Stimulated activated naive CD8-positive, alpha-beta T cell treated with anti-CD3 and anti-CD28 coated beads, Interleukin-15, Interleukin-2, amounts not matched to agents 100 ng/mL and 50 ng/mL, for 24 hours (primary cell): Measurements from ENCODE around the gene COL13A1.

Experiments
- H3K27ac Mint-ChIP-seq: one replicate; pipeline ENCODE4 v1.8.0; 2021; ENCODE audit warnings: mild to moderate bottlenecking, mixed read lengths
- H3K27me3 Mint-ChIP-seq: one replicate; pipeline ENCODE4 v1.8.0; 2021; ENCODE audit warnings: mixed read lengths
- H3K36me3 Mint-ChIP-seq: one replicate; pipeline ENCODE4 v1.8.0; 2021; ENCODE audit warnings: low read depth, mixed read lengths
- H3K4me1 Mint-ChIP-seq: one replicate; pipeline ENCODE4 v1.8.0; 2021; ENCODE audit warnings: low read depth, mixed read lengths
- H3K4me3 Mint-ChIP-seq: one replicate; pipeline ENCODE4 v1.8.0; 2021; ENCODE audit warnings: mild to moderate bottlenecking, mixed read lengths
- H3K9me3 Mint-ChIP-seq: one replicate; pipeline ENCODE4 v1.8.0; 2021; ENCODE audit warnings: mixed read lengths

Gene COL13A1

DNA sequence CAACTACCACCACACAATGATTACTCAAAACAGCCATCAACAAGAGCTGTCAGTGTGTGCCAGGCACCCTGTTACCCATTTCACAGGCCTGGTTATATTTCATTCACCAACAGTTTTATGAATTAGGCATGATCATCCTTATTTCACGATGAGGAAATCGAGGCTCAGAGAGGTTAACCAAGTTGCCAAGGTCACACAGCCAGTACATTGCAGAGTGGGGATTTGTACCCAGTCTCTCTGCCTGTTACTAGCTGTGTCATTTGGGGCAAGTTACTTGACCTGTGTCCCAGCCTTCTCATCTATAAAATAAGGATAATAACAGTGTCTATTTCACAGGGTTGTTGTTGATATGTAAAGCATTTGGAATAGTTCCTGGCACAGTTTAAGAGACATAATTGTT is 97.2 kb downstream of the COL13A1 start:
- Mint-ChIP-seq H3K27me3 (no peaks in the 10 kb centered on the region), H3K27ac (no peak overlapping the region), H3K4me3 (no peak overlapping the region), H3K4me1 (no peaks in the 10 kb centered on the region), H3K36me3 (no peaks in the 10 kb centered on the region), H3K9me3 (no peaks in the 10 kb centered on the region)

GRCh38 chr10:69899727-69900595 is 98.3 kb downstream of the COL13A1 start:
- Mint-ChIP-seq H3K4me1 (no peaks in the 10 kb centered on the region), H3K27ac (no peak overlapping the region), H3K9me3 (no peaks in the 10 kb centered on the region), H3K4me3 (no peak overlapping the region), H3K36me3 (no peaks in the 10 kb centered on the region), H3K27me3 (no peaks in the 10 kb centered on the region)

DNA sequence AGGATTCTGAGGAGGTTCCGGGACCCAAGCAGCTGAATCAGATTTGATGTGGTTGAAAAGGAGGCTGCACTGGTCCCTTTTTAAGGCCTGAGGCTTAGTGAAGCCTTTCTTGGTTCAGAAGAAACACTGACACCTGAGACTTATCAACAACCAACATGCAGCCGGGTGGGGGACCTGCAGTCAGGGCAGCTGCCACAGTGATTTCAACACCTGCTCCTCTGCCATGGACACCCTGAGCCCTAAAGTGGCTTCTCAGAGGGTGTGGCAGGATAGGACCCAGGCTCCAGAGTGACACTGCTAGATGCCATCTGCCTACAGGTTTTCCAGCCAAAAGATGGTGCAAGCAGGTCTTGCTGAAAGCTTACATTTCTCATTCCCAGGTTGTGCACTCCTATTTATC is 99.3 kb downstream of the COL13A1 start:
- Mint-ChIP-seq H3K9me3 (no peaks in the 10 kb centered on the region), H3K27ac (no peak overlapping the region), H3K36me3 (no peaks in the 10 kb centered on the region), H3K4me3 (no peak overlapping the region), H3K27me3 (no peaks in the 10 kb centered on the region), H3K4me1 (no peaks in the 10 kb centered on the region)

DNA sequence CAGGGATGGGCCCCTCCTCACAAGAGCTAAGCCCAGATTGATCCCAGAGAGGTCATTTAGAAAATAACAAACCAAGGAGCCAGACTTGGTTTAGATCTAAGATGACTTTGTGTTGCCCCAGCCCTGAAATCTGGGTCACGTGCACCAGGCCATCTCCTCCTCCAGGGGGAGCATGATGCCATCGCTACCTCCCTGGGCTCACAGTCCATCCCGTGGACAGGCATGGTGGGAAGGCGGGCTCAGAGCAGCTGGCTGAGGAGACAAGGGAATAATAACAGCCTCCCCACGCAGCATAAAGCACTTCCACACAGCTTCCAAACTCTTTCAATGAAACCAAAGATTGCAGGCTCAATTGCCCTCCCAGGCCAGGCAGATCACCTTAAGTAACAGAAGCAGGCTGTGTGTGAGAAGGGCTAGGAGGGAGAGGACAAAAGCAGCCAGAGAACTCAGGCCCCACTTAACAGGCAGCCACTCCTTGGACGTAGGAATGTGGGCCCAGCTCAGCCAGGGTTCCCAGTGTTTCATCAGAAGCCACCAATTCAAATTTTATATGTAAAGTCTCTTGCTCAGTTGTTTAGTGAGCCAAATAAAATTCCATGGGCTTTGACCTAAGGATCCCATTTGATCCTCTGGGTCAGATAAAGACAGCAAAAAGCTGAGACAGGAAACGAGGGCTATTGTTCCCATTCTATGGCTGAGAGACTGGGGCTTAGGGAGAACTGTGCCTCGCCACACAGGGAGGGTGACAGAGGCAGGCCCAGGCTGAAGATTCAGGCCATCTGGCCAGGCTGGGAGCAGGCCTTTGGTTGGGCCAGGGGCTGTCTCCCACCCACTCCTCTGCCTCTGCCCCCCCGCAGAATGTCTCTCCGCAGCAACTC is 100.2 kb downstream of the COL13A1 start:
- no peaks in the 10 kb centered on the region for H3K4me1 Mint-ChIP-seq
- no peaks in the 10 kb centered on the region for H3K9me3 Mint-ChIP-seq
- no peak overlapping the region for H3K4me3 Mint-ChIP-seq
- H3K27me3 Mint-ChIP-seq, result no peaks in the 10 kb centered on the region
- no peaks in the 10 kb centered on the region for H3K36me3 Mint-ChIP-seq
- H3K27ac Mint-ChIP-seq, result no peak overlapping the region

GRCh38 chr10:69902835-69903535 is 101.3 kb downstream of the COL13A1 start:
- Mint-ChIP-seq H3K4me1 (no peaks in the 10 kb centered on the region), H3K4me3 (no peak overlapping the region), H3K27me3 (no peaks in the 10 kb centered on the region), H3K27ac (no peak overlapping the region), H3K9me3 (no peaks in the 10 kb centered on the region), H3K36me3 (no peaks in the 10 kb centered on the region)

- Mint-ChIP-seq H3K9me3 (no peaks in the 10 kb centered on the region), H3K4me3 (no peak overlapping the region), H3K36me3 (no peaks in the 10 kb centered on the region), H3K27ac (no peak overlapping the region), H3K27me3 (no peaks in the 10 kb centered on the region), H3K4me1 (no peaks in the 10 kb centered on the region)
These were observed 102.8 kb downstream of the COL13A1 start for GRCh38 chr10:69904533-69904932.

DNA sequence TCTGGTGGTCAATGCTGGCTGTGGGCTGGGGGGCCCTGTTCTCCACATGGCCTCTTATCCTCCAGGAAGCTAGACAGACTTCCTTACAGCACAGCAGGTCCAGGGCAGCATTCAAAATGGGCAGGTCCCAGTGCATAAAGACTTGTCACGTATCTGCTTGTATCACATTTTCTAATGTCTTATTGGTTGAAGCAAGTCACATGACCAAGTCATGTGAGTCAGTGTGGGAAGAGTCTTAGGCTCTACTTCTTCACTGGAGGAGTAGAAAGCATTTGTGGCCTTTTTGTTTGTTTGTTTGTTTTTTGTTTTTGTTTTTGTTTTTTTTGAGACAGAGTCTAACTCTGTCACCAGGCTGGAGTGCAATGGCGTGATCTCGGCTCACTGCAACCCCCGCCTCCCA is 104.7 kb downstream of the COL13A1 start:
- no peaks in the 10 kb centered on the region for H3K27me3 Mint-ChIP-seq
- H3K4me3 Mint-ChIP-seq, result no peak overlapping the region
- no peak overlapping the region for H3K27ac Mint-ChIP-seq
- no peaks in the 10 kb centered on the region for H3K9me3 Mint-ChIP-seq
- H3K36me3 Mint-ChIP-seq, result no peaks in the 10 kb centered on the region
- H3K4me1 Mint-ChIP-seq, result no peaks in the 10 kb centered on the region

GRCh38 chr10:69907517-69907916 is 105.8 kb downstream of the COL13A1 start:
- H3K4me3 Mint-ChIP-seq, result no peak overlapping the region
- H3K27me3 Mint-ChIP-seq, result no peaks in the 10 kb centered on the region
- no peaks in the 10 kb centered on the region for H3K36me3 Mint-ChIP-seq
- no peaks in the 10 kb centered on the region for H3K9me3 Mint-ChIP-seq
- no peak overlapping the region for H3K27ac Mint-ChIP-seq
- no peaks in the 10 kb centered on the region for H3K4me1 Mint-ChIP-seq

DNA sequence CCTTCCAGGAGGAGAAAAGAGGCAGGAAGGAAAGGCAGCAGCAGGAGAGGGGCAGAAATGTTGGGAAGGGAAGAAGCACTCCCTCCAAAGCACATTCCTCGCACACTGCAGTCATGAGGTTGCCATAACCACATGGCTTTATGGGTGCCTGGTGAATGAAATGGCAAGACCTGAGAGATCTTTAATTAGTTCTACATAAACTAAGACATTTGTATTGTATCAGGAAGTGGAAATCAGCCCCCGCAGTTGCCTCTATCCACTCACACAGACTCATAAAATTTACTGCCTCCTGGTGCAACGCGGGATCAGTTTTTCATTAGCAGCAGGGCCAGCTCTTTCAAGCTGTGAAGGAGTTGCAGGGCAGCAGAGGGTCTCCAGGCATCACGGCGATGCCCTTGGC is 106.4 kb downstream of the COL13A1 start:
- Mint-ChIP-seq H3K9me3 (no peaks in the 10 kb centered on the region), H3K36me3 (no peaks in the 10 kb centered on the region), H3K27me3 (no peaks in the 10 kb centered on the region), H3K4me3 (no peak overlapping the region), H3K27ac (no peak overlapping the region), H3K4me1 (no peaks in the 10 kb centered on the region)

- no peaks in the 10 kb centered on the region for H3K4me1 Mint-ChIP-seq
- H3K36me3 Mint-ChIP-seq, result no peaks in the 10 kb centered on the region
- no peaks in the 10 kb centered on the region for H3K9me3 Mint-ChIP-seq
- no peaks in the 10 kb centered on the region for H3K27me3 Mint-ChIP-seq
- no peak overlapping the region for H3K27ac Mint-ChIP-seq
- no peak overlapping the region for H3K4me3 Mint-ChIP-seq
These were observed 108.9 kb downstream of the COL13A1 start for GRCh38 chr10:69910561-69910960.

DNA sequence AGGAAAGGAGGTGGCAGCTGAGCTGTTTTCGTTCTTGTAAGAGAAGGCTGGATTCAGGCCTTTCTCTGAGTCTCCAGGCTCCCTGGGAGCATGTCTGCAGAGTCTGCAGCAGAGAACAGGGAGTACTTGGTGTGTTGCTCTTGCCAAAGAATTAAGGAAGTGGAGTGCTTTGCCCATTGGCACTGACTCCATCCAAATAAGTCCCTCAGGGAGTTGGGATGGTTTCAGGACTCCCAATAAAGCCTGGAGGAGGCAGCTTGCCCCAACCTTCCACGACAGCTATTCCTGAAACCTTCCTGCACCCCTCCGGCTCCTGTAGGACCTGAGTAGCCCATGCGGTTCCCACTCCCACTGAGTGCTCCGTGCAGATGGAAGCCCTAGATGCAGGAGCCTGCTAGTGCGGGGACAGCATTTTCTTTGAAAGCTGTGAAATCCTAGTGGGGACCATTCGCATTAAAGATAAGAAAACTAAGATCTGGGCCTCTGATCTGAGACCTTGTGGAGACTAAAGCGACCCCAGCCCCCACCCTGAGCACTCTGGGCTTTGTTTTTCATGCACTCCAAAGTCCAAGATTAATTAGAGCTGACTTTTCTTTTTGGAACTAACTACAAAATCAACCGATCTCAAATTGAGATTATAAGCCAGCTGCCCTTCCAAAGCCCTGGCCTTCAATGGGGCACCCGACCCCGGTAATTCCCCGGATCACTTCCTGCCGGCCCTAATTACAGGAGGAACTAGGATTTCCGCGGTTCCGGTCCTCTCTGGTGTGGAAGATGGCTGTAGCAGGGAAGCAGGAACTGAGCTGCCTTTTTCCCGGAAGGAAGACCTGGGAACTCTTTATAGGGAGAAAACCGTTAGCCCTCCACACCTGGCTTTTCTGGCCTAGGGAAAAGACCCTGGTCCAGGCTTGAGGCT is 110.2 kb downstream of the COL13A1 start:
- Mint-ChIP-seq H3K4me1 (no peaks in the 10 kb centered on the region), H3K9me3 (no peaks in the 10 kb centered on the region), H3K27ac (no peak overlapping the region), H3K36me3 (no peaks in the 10 kb centered on the region), H3K4me3 (no peak overlapping the region), H3K27me3 (no peaks in the 10 kb centered on the region)

DNA sequence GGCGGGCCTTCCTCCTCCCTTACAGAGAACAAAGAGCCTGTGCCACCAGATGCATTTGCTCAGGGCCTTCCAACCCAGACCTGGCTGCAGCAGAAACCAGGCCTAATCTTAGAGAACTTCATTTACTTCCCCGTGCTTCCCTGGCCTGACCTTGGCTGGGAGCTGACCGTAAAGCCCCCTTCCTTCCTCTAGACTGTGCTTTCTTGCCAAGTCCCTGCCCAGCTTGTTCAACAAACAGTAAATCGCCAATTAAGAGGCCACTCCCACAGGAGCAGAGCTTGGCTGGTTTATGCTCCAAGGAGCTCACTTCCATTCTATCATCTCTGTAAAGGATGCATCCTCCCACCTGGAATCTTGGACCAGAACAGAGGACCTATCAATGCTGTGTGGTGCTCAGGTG is 110.9 kb downstream of the COL13A1 start:
- Mint-ChIP-seq H3K27me3 (no peaks in the 10 kb centered on the region), H3K4me3 (no peak overlapping the region), H3K36me3 (no peaks in the 10 kb centered on the region), H3K27ac (no peak overlapping the region), H3K4me1 (no peaks in the 10 kb centered on the region), H3K9me3 (no peaks in the 10 kb centered on the region)

DNA sequence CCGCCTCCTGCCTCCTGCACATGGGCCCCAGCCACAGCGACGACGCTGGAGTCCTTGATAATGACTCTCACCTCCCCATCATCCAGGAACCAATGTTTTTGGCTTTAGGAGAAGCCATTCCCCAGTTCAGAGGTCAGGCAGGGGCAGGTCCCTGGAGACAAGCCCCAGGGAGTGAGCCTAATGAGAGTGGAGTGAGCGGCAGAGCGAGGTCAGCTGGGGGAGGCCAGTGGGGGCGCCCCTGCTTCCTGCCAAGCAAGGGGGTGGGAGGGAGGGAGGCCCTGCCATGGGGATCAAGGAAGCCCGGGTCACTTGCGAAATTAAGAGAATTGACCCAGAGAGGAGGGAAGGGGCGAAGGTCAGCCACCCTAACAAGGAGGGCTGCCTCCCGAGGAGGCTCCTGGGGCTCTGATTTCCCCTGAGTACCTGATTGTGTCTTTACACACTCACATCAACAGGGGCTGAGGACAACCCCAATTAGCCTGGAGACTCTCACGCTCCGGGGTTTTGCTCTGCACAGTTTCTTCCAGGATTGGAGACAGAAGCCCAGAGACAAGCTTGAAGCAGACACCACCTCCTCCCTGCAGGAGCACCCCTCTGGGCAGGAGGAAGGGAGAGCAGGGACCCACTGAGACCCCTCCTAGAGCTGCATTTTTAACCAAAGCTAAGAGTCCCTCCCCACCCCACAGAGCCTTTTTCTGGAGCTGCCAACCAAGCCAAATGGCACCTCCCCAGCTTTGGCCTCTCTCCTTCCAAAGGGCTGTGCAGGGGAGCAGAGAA is 112.1 kb downstream of the COL13A1 start:
- no peaks in the 10 kb centered on the region for H3K4me1 Mint-ChIP-seq
- H3K9me3 Mint-ChIP-seq, result no peaks in the 10 kb centered on the region
- H3K27me3 Mint-ChIP-seq, result no peaks in the 10 kb centered on the region
- H3K27ac Mint-ChIP-seq, result no peak overlapping the region
- H3K4me3 Mint-ChIP-seq, result no peak overlapping the region
- H3K36me3 Mint-ChIP-seq, result no peaks in the 10 kb centered on the region
